Measurements from ENCODE around the gene PJVK.
"Not testable (repeated sequence)": the region's sequence is repeated elsewhere in the genome, so short reads cannot be mapped to it uniquely, and the experiment has no call there.

The PJVK gene, protein sequence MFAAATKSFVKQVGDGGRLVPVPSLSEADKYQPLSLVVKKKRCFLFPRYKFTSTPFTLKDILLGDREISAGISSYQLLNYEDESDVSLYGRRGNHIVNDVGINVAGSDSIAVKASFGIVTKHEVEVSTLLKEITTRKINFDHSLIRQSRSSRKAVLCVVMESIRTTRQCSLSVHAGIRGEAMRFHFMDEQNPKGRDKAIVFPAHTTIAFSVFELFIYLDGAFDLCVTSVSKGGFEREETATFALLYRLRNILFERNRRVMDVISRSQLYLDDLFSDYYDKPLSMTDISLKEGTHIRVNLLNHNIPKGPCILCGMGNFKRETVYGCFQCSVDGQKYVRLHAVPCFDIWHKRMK

DNA sequence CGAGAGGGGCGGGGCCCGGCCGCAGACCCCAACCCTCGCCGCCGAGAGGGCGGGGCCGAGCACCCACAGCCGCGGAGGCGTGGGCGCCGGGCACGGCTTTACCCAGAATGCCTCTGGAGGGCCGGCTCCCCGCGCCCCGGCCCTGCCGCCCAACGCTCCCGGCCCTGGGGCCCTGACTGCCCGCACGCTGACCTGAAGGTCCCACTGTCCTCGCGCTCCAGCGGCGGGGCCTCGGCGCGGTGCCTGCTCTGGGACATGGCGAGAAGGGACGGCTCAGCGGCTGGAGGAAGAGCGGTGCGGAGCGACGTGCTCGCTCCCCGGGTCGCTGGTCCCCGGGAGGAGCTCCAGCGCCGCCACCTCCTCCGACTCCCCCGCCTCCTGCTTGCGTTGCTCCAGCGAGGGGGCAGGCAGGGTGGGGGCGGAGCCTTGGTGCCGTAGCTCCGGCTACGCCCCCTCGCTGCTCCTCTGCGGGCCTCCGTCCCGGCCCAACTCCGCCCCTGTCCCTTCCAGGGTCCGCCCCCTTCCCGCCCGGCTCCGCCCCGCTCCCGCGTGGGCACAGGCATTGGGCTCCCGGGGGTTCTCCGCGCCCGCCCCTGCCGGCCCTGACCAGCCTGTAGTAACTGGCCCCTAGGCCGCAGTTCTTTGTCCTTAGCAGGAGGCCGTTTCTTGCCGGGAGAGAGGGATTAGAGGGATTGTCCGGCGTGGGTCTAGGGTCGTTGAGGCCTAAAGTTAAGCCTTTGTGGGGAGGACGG, at the start of gene PJVK, which contains the start of gene PRKRA:
Gene PJVK, plus strand, starts transcription at position 605 of the 752 bp plus-strand sequence. CDS start 2,032 bp downstream, outside the sequence.
Gene PRKRA, minus strand, starts transcription at position 402 of the 752 bp plus-strand sequence. Its CDS starts 145 bp downstream, at position 257.
- peak; percentile 94 for DNase-seq

GRCh38 chr2:178401994-178402437, 49.2 kb upstream of the PJVK start:
- DNase-seq, result peak; percentile 31

- peak; percentile 51 for DNase-seq
Measured at GRCh38 chr2:178403671-178404306, 47.4 kb upstream of the PJVK start.

- DNase-seq, result peak; percentile 94
Measured at GRCh38 chr2:178404368-178404767, 46.8 kb upstream of the PJVK start.

- DNase-seq, result no peak
Measured at GRCh38 chr2:178409261-178409660, 41.9 kb upstream of the PJVK start.

DNA sequence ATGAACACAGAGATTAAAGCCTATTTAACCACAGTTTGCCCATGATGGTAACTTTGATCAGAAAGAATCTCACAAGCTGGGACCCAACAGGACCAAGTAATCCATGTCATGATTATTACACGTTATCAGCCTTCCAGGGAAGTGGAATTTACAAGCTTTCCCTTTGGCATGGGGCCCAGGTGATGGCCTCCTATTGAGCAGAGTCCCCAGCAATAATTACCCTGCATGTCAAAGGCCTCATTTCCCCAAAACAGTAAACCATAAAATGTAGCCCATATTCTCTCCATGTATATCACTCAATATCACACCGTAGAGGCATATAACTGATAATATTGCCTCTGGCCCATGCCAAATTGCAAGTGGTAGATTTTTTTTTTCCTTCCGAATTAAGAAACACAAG, 39.1 kb upstream of the PJVK start:
- no peak for DNase-seq

GRCh38 chr2:178412453-178412852, 38.7 kb upstream of the PJVK start:
- not testable (repeated sequence) for DNase-seq

- peak; percentile 71 for DNase-seq
Measured at GRCh38 chr2:178413472-178414265, 37.5 kb upstream of the PJVK start.

DNA sequence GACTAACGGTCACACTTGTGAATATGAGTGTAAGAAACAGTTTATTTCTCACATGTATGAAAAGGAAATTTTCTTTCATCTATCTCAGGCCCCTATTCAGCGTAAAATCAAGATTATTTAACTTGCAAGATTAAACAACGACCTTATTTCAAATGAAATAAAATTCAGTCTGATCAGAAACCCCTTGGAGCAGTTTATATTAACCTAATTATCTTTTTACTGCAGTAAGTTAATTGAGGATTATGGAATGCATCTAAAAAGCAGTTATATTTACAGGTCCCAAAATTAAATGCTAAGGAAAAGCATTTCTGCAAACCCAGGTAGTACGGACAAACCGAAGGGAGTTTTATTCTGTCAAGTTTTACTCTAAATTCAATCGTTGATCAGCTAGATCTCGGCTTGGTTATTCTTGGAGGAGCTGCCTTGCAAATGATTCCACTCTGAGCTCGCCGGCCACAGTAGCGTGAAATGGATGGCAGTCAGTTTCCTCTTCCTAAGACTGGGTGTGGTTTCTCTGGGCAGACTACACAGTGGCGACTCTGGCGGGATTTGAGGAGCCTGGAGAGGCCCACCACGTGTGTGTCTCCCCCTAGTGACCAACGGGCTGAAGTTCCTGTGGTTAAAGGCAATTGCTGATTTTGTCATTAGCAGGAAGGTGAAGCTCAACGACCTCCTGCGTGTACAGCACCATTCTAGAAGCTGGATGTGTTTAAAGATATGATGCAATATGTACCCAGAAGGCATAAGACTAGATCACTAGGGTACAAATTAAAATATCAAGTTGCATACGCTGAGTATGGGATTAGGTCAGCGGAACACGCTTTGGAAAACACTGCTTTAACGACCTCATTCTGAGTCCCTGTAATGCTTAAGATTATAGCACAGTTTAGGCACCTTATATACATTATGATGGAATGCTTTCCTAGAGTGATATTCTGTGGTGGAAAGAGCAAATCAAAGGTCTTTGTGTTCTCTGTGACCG, 36.6 kb upstream of the PJVK start:
- peak; percentile 98 for DNase-seq

DNA sequence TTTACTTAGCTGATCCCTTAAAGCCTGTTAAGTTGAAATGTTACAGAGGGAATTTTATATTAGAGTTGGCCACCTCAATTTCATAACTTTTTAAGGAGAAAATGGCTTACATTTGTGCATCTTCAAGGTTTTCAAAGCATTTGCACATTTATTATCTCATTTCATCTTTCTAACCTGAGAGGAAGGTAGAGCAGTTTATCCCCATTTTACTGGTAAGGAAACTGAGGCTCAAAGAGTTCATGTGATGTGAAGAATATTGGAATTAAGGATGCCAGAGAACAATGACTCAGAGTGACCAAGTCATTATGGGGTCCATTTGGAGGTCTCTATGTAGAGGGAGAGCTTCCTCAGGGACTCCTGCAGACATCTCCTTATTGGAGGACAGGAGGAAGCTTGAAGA, 35.2 kb upstream of the PJVK start:
- DNase-seq, result no peak

GRCh38 chr2:178417916-178418315, 33.3 kb upstream of the PJVK start:
- DNase-seq, result no peak

GRCh38 chr2:178418426-178418825, 32.8 kb upstream of the PJVK start:
- no peak for DNase-seq

DNA sequence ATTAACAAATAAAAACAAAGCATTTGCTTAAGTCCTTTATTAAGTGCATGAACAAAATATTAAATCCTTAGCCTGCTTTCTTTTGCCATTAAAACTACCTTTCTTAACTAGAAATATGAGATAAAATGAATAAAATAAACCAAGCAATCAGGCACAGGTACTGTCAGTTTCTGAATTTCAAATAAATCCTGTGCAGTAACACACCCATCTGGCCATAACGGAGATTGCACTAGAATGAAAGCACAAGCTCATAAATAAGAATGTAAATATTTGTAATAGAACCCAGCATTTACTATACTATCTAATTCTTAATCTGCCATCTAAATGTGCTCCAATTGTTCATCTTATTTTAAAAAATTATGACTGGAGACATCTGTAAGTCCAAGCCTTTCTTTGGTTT, 32.1 kb upstream of the PJVK start:
- peak; percentile 5 for DNase-seq

DNA sequence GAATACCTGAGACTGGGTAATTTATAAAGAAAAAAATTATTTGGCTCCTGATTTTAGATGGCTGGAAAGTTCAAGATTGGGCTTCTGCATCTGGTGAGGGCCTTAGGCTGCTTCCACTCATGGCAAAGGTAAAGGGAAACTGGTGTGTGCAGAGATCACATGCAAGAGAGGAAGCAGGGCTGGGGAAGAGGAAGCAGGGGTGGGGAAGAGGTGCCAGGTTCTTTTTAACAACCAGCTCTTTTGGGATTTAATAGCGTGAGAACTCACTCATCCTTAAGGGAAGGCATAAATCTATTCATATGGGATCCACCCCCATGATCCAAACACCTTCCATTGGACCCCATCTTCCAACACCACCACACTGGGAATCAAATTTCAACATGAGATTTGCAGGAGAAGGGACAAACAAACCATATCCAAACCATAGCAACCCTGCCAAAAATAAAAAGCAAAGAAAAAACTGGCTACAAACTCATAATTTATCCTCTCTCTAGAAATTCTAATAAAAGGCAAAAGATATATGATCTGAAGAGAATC, 30.6 kb upstream of the PJVK start:
- DNase-seq, result no peak

- DNase-seq, result no peak
Measured at GRCh38 chr2:178422097-178422496, 29.1 kb upstream of the PJVK start.

- not testable (repeated sequence) for DNase-seq
Measured at GRCh38 chr2:178423746-178424145, 27.4 kb upstream of the PJVK start.

GRCh38 chr2:178425255-178425827, 25.8 kb upstream of the PJVK start:
- DNase-seq, result no peak

- no peak for DNase-seq
Measured at GRCh38 chr2:178426388-178426787, 24.8 kb upstream of the PJVK start.

DNA sequence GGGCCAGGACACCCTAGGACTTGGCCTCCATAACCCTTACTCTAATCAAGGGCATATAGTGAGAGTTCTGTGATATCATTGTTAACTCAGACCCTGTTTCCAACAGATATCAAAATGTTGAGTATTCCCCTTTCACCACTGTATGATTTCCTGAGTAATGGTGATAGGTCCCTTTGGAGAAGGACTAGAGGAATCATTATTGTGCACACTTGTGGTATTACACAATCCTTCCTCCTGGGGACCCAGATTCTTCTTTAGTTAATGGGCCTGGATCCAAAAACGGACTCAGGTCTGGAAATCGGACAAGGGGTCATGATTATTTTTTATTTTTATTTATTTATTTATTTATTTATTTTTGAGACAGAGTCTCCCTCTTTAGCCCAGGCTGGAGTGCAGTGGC, 23.7 kb upstream of the PJVK start:
- DNase-seq, result no peak

GRCh38 chr2:178428396-178428806, 22.8 kb upstream of the PJVK start:
- no peak for DNase-seq

GRCh38 chr2:178429336-178429735, 21.8 kb upstream of the PJVK start:
- DNase-seq, result peak; percentile 69
